ENCODE results near the gene EGLN1. TPM values are rescaled to one million over a fixed set of nuclear protein-coding genes. Genes with fewer than 3 reads are reported as not detected.
"Not testable (repeated sequence)": the region's sequence is repeated elsewhere in the genome, so short reads cannot be mapped to it uniquely, and the experiment has no call there.

EGLN1 gene
- polyA plus RNA-seq, 1 of the 3 experiments (the other 2 are of a cell fraction) = 10.7 TPM

- TF ChIP-seq SIN3A (IDR thresholded peaks at IDR 0.05; ENCODE audit: borderline replicate concordance, low read depth, low read length) (peak; percentile 51; the same call in 1 of the 2 replicates), PBX3 (IDR thresholded peaks at IDR 0.05) (no peak), RCOR1 (IDR thresholded peaks at IDR 0.05; ENCODE audit: low read length) (no peak), RFX5 (IDR thresholded peaks at IDR 0.05; ENCODE audit: low read length) (no peak), IRF3 (IDR thresholded peaks at IDR 0.05; ENCODE audit: low read depth, low read length) (no peak), EZH2phosphoT487 (IDR thresholded peaks at IDR 0.05; ENCODE audit: borderline replicate concordance, low read depth) (no peak), USF2 (IDR thresholded peaks at IDR 0.05; ENCODE audit: borderline replicate concordance, low read depth, low read length) (no peak), POLR2AphosphoS5 (IDR thresholded peaks at IDR 0.05; ENCODE audit: low read depth, low read length) (peak; percentile 76)
These were observed at the start of gene EGLN1 (continued) for GRCh38 chr1:231421971-231422797.

GRCh38 chr1:231471500-231471899, 49.4 kb upstream of the EGLN1 start:
- H3K9me3 ChIP-seq; H3K4me2 ChIP-seq; H3K4me1 ChIP-seq (ENCODE audit: control insufficient read depth in 1 of 2, insufficient read depth in 2 of 2, low read depth in 1 of 2, low read length in 1 of 2); H2AFZ ChIP-seq (ENCODE audit: low read depth); H3K9ac ChIP-seq; H3K27me3 ChIP-seq (ENCODE audit: insufficient read depth); H3K4me3 ChIP-seq (ENCODE audit: low read depth in 2 of 2, low read length in 1 of 2); H3F3A ChIP-seq (replicated peaks; ENCODE audit: insufficient read depth); H3K79me2 ChIP-seq (ENCODE audit: insufficient read depth); CTCF ChIA-PET; H4K20me1 ChIP-seq (ENCODE audit: insufficient read depth); POLR2A ChIA-PET; H3K9me2 ChIP-seq; H3K36me3 ChIP-seq (replicated peaks in 1 of 2; ENCODE audit: control insufficient read depth in 1 of 2, insufficient read depth in 2 of 2, low read length in 1 of 2); H3K27ac ChIP-seq (ENCODE audit: low read depth in 2 of 2, low read length in 1 of 2); DNase-seq: not testable (repeated sequence)
- WGBS (ENCODE audit: low lambda C conversion rate) = 85% methylated on average over 5 of the region's 5 CpGs

- H3K4me1 ChIP-seq (ENCODE audit: control insufficient read depth in 1 of 2, insufficient read depth in 2 of 2, low read depth in 1 of 2, low read length in 1 of 2); H3K79me2 ChIP-seq (ENCODE audit: insufficient read depth); H4K20me1 ChIP-seq (ENCODE audit: insufficient read depth); POLR2A ChIA-PET; H3K9me2 ChIP-seq; H3K9me3 ChIP-seq; H3K27me3 ChIP-seq (ENCODE audit: insufficient read depth); H3K27ac ChIP-seq (ENCODE audit: low read depth in 2 of 2, low read length in 1 of 2); H2AFZ ChIP-seq (ENCODE audit: low read depth); H3K36me3 ChIP-seq (replicated peaks in 1 of 2; ENCODE audit: control insufficient read depth in 1 of 2, insufficient read depth in 2 of 2, low read length in 1 of 2); DNase-seq; H3F3A ChIP-seq (replicated peaks; ENCODE audit: insufficient read depth); CTCF ChIA-PET; H3K4me2 ChIP-seq; H3K4me3 ChIP-seq (ENCODE audit: low read depth in 2 of 2, low read length in 1 of 2); H3K9ac ChIP-seq: not testable (repeated sequence)
- WGBS (ENCODE audit: low lambda C conversion rate) = 77% methylated on average over 2 of the region's 3 CpGs
These were observed 48.9 kb upstream of the EGLN1 start for GRCh38 chr1:231471027-231471426.

All from SK-N-SH (cell line).